Right renal pelvis (tissue), 4 donors: ENCODE measurements around the gene CH25H. TPM values are rescaled to one million over a fixed set of nuclear protein-coding genes. Genes with fewer than 3 reads are reported as not detected.
A peak's percentile ranks its signal among the peaks of the same experiment; 100 is the strongest.

Experiments
- DNase-seq, 4 donors: peaks; one replicate each; pipeline ENCODE4 v3.0.0-alpha.2; 2013; ENCODE audit warnings: low read depth in 4 of 4, low spot score in 3 of 4, missing footprints in 1 of 4
- polyA plus RNA-seq, 4 donors: library from polyadenylated mRNA; unstranded; fragments of 120-200 nt; gene quantifications; one replicate each; pipeline ENCODE4 v1.2.1, GENCODE V29; 2013; ENCODE audit not compliant: insufficient read length in 4 of 4

The CH25H gene
- polyA plus RNA-seq, 4 donors: 0.15 to 0.18 (median 0.16) TPM; not detected in 1

DNA sequence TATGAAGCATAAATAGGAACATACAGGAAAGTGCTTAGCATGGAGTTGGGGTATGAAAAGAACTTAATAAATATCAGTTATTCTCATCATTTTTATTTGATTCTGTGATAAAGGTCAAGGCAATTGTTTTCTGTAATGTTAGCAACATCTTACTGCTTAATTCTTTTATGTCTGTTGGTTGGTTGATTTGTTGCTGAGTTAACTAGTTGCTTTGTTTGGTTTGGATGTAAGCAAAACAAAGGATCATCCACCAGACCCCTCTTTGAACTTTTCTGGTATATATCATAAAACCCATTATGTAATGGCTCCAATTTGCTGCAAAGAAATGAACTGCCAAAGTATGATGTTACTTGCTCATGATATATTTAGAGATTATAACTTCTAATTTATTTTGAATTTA lies 44.5 kb downstream of the CH25H start:
- DNase-seq: peak; percentile 7 to 31 (median 24)

DNA sequence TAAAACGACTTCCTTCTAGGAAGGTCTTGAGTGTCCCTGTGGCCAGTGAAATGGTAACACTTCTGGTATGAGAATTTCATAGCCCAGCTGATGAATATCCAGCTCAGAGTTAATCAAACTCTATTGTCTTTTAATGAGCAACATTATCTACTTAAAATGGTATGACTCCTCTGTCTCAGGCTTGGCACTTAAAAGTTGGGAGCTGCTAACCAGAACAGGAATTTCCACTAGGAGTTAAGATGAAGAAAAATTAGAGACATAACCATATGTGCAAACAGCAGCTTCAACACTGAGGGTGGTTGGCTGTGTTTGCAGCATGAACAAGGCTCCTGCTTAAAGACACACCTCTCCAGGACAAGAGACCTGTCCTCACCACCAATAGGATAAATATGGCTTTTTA lies 46.8 kb downstream of the CH25H start:
- no peak for DNase-seq

DNA sequence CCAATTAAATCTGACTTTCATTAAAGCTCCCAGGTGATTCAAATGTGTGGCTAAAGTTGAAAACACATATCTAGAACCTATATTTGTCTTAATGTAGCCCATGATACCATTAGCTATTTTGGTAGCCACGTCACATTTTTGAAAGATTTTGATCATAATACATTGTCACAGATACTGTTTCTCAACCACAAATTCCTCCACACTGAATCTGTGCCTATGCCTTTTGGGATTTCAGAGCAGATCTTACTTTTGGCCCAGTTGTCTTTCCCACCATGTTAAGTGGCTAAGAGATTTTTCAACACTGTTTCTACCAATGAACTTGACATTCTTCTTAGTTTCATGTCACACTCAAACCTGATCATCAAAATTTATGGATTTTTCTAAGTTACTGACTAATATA lies 47.4 kb downstream of the CH25H start:
- DNase-seq: no peak

DNA sequence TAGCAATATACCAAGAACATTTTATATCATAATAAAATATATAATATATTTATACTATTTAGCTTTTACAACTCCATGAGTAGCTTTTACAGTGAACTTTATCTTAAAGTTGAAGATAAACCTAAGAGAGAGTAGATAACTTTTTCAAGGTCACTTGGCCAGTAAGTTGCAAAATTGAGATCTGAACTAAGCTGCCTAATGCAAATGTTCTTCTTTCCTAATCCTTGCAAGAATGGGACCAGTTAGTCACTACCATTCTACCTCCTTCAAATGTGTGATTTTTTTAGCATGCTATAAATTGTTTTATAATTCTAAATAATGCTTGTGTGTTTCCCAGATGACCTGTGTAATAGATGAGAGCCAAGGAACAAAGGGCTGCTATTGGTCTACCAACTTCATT lies 47.8 kb downstream of the CH25H start:
- no peak for DNase-seq

DNA sequence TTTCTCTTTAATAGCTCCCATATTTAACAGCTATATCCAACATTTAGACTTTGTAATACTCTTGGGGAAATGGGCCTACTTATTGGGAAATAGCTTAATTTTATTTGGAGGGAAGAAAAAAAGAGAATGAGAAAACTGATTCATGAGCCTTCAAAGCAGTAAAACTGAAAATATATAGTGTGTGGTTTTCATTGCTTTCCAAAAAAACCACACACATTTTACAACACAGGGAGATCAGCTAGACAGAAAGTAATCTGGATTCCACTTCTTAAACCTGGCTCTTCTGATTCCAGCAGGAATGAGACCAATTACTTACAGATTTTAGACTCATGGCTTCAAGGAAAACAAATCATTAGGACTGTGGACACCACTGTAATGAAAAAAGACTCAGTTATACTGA lies 48.7 kb downstream of the CH25H start:
- DNase-seq: no peak

DNA sequence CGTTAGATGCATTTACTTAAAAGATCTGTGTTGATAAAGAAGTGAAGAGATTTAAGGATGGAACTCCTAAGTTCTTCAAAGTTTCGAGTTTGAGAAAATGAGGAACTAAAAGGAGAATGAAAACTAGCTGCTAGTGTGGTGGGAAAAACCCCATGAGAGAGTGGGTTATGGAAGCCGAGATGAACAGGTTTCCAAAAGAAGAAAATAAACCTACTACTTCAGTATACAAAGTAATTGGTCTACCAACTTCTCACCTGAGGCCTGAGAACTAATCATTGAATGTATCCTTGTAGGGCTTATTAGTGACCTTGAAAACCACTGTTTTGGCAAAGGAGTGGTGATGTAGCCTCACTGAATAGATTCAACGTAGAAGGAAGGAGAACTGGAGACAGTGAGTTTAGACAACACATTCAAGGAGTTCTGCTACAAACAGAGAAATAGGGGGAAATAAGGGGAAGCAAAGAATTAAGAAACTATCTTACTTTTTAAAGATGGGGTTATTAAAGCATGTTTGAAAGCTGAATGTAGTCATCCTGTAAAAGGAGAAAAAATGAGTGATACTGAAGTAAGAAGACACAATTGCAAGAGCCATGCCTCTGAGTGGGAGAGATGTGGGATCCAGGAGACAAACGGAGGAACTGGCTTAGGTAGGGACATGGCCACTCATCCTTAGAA lies 50.8 kb downstream of the CH25H start:
- DNase-seq: no peak

Other genes with a start within 250 kb of the CH25H start
- 10 to 100 TPM in 3 of 4 donors, 1 to 10 TPM in 1; 9.8 to 13.9 (median 11.8) TPM for gene FAS, start 216.5 kb downstream of the CH25H start, polyA plus RNA-seq
- gene LIPA, start 44.5 kb upstream of the CH25H start, polyA plus RNA-seq: 10 to 100 TPM; 49.2 to 63.5 (median 57.0) TPM
- 10 to 100 TPM in 2 of 4 donors, 1 to 10 TPM in 2; 7.5 to 10.9 (median 10.1) TPM for gene IFIT2, start 94.7 kb upstream of the CH25H start, polyA plus RNA-seq
- 10 to 100 TPM; 12.5 to 16.4 (median 15.8) TPM for gene IFIT3, start 120.7 kb upstream of the CH25H start, polyA plus RNA-seq
- under 1 TPM in 3 of 4 donors, not detected in 1; 0.13 to 0.15 (median 0.14) TPM for gene IFIT1B, start 170.7 kb upstream of the CH25H start, polyA plus RNA-seq
- 10 to 100 TPM; 15.0 to 24.1 (median 19.7) TPM for gene IFIT1, start 185.3 kb upstream of the CH25H start, polyA plus RNA-seq
- 10 to 100 TPM; 13.4 to 24.8 (median 17.1) TPM for gene IFIT5, start 207.3 kb upstream of the CH25H start, polyA plus RNA-seq